ENCODE results near the gene NKX1-2. TPM values are rescaled to one million over a fixed set of nuclear protein-coding genes. Genes with fewer than 3 reads are reported as not detected.

NKX1-2 gene
- total RNA-seq, 1 donor from 2014 or later, result not detected

GRCh38 chr10:124495725-124496124, 45.9 kb upstream of the NKX1-2 start:
- H3K4me3 Mint-ChIP-seq, result no peak overlapping the region
- no peak overlapping the region for H3K27ac Mint-ChIP-seq
- peaks cover 11% of the 10 kb centered on the region for H3K36me3 Mint-ChIP-seq
- no peak for DNase-seq (ENCODE audit: low spot score in 2 of 2, unreplicated experiment in 2 of 2)
- H3K9me3 Mint-ChIP-seq, result peaks cover 3% of the 10 kb centered on the region
- no peaks in the 10 kb centered on the region for H3K4me1 Mint-ChIP-seq
- TF ChIP-seq CTCF (IDR thresholded peaks at IDR 0.05; ENCODE audit: unreplicated experiment), result no peak
- H3K27me3 Mint-ChIP-seq (ENCODE audit: low read depth), result no peaks in the 10 kb centered on the region

- no peak overlapping the region for H3K4me3 Mint-ChIP-seq
- H3K27ac Mint-ChIP-seq, result no peak overlapping the region
- TF ChIP-seq CTCF (IDR thresholded peaks at IDR 0.05; ENCODE audit: unreplicated experiment), result no peak
These were observed 45.3 kb upstream of the NKX1-2 start for GRCh38 chr10:124495162-124495561.

GRCh38 chr10:124494046-124494807, 44.4 kb upstream of the NKX1-2 start:
- Mint-ChIP-seq H3K9me3 (no peaks in the 10 kb centered on the region), H3K36me3 (peaks cover 9% of the 10 kb centered on the region), H3K27ac (no peak overlapping the region), H3K4me3 (no peak overlapping the region), H3K27me3 (ENCODE audit: low read depth) (no peaks in the 10 kb centered on the region), H3K4me1 (no peaks in the 10 kb centered on the region)
- no peak for DNase-seq (ENCODE audit: low spot score in 2 of 2, unreplicated experiment in 2 of 2)
- no peak for TF ChIP-seq CTCF (IDR thresholded peaks at IDR 0.05; ENCODE audit: unreplicated experiment)

More at GRCh38 chr10:124495162-124495561, 45.3 kb upstream of the NKX1-2 start:
- peaks cover 12% of the 10 kb centered on the region for H3K36me3 Mint-ChIP-seq
- no peaks in the 10 kb centered on the region for H3K9me3 Mint-ChIP-seq
- DNase-seq (ENCODE audit: low spot score in 2 of 2, unreplicated experiment in 2 of 2), result no peak
- no peaks in the 10 kb centered on the region for H3K4me1 Mint-ChIP-seq
- H3K27me3 Mint-ChIP-seq (ENCODE audit: low read depth), result no peaks in the 10 kb centered on the region

- no peak for DNase-seq (ENCODE audit: low spot score in 2 of 2, unreplicated experiment in 2 of 2)
- no peaks in the 10 kb centered on the region for H3K9me3 Mint-ChIP-seq
- no peak for TF ChIP-seq CTCF (IDR thresholded peaks at IDR 0.05; ENCODE audit: unreplicated experiment)
- no peak overlapping the region for H3K27ac Mint-ChIP-seq
- H3K4me3 Mint-ChIP-seq, result no peak overlapping the region
- peaks cover 11% of the 10 kb centered on the region for H3K36me3 Mint-ChIP-seq
- H3K27me3 Mint-ChIP-seq (ENCODE audit: low read depth), result no peaks in the 10 kb centered on the region
- no peaks in the 10 kb centered on the region for H3K4me1 Mint-ChIP-seq
These were observed 43.5 kb upstream of the NKX1-2 start for GRCh38 chr10:124493214-124493882.

- H3K4me1 Mint-ChIP-seq, result no peaks in the 10 kb centered on the region
- H3K27ac Mint-ChIP-seq, result no peak overlapping the region
- peaks cover 12% of the 10 kb centered on the region for H3K36me3 Mint-ChIP-seq
- no peaks in the 10 kb centered on the region for H3K27me3 Mint-ChIP-seq (ENCODE audit: low read depth)
- H3K4me3 Mint-ChIP-seq, result no peak overlapping the region
- DNase-seq (ENCODE audit: low spot score in 2 of 2, unreplicated experiment in 2 of 2), result no peak
- no peak for TF ChIP-seq CTCF (IDR thresholded peaks at IDR 0.05; ENCODE audit: unreplicated experiment)
- no peaks in the 10 kb centered on the region for H3K9me3 Mint-ChIP-seq
These were observed 42.4 kb upstream of the NKX1-2 start for GRCh38 chr10:124492266-124492665.

Data from mesothelial cell of epicardium (in vitro differentiated cells).